Measurements from ENCODE around the gene ENOSF1.

ENOSF1 gene

GRCh38 chr18:629269-630150 is 82.9 kb downstream of the ENOSF1 start:
- DNase-seq, result no peak

DNA sequence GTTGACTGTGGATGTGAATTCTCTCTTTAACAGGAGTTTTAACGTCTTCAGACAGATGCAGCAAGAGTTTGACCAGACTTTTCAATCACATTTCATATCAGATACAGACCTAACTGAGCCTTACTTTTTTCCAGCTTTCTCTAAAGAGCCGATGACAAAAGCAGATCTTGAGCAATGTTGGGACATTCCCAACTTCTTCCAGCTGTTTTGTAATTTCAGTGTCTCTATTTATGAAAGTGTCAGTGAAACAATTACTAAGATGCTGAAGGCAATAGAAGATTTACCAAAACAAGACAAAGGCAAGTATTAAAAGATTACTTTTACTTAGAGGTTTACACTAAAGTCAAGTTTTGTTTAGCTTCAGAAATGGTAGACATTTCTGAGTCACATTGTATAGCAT is 85.2 kb downstream of the ENOSF1 start:
- DNase-seq, result no peak

DNA sequence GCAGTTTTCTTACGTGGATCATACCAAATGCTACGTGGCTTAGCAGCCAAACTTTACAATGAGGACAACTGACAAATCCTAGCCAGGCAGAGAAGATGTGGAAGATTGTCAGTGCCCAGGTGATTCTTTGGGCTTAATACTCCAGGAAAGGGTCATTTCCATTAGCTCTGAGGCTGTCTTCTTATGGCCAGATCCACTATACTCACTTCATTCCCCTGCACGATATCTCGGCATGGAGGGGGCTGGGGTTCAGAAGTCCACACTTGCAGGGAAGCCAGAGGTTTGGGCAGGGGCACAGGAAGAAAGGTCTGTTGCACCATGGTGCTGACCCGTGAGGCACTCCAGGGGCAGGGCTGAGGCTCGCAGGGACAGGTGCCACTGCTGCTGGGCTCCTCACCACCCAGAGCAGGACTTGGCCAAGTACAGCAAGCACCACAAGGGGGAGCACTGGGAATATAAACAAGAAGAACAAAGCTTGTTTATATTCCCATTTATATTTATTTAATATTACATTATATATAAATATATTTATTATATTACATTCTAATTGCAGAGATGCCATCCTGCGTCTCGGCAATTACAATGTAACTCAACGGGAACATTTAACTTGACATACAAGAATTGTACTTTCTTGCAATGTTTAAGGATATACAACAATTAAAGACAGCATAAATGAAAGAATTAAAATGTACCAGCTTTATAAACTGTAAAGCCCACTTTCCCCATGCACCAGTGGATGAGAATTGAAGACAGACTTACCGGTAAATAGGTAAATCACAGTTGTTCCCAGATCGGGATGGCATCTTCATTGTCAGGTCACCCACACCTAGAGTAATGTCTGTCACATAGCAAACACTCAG is 88.4 kb downstream of the ENOSF1 start:
- peak; percentile 30 for DNase-seq

DNA sequence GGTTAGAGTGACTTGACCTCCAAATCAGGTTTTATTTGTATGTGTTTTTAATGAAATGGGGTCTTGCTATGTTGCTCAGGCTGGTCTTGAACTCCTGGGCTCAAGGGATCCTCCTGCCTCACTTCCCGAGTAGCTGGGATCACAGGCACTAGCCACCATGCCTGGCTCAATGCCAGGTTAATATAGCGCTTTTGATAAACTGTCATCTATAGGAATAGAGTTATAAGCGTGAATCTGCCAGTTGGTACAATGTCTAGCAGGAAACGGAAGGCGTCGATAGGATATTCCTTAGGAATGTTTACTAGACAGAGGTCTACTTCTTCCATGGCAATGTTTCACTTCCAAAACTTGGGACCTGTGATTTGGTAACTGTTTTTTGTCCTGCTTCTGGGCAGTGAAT is 90.1 kb downstream of the ENOSF1 start:
- DNase-seq, result no peak

GRCh38 chr18:621291-622043 is 91.0 kb downstream of the ENOSF1 start:
- no peak for DNase-seq
